Neural cell (in vitro differentiated cells): Measurements from ENCODE around the gene TMOD2. TPM values are rescaled to one million over a fixed set of nuclear protein-coding genes. Genes with fewer than 3 reads are reported as not detected.

Source experiments
- H2AFZ ChIP-seq: fragments of 200-600, 300-800 bp; sonication (generic), shearing (Covaris generic); 2 replicates; pipeline ENCODE4 v1.6.0; 2014; ENCODE audit warnings: low read depth, mild to moderate bottlenecking, antibody characterized with exemption, low read length, moderate library complexity
- H3F3A ChIP-seq: fragments of 200-600 bp; shearing (Covaris generic); 2 replicates; pipeline ENCODE4 v1.6.1; 2016; ENCODE audit warnings: mild to moderate bottlenecking, moderate library complexity, mixed read lengths, antibody characterized with exemption, low read length; ENCODE audit not compliant: insufficient read depth, poor library complexity, severe bottlenecking
- H3K27ac ChIP-seq: fragments of 200-600, 300-800 bp; sonication (generic), shearing (Covaris generic); 2 replicates; pipeline ENCODE4 v1.5.1; 2014; ENCODE audit warnings: mild to moderate bottlenecking, low read length, moderate library complexity
- H3K27me3 ChIP-seq: fragments of 300-800, 200-600 bp; sonication (generic), shearing (Covaris generic); 2 replicates; pipeline ENCODE4 v1.6.0; 2014; ENCODE audit warnings: mild to moderate bottlenecking, low read depth, low read length, moderate library complexity; ENCODE audit not compliant: insufficient read depth
- H3K36me3 ChIP-seq: fragments of 300-800, 200-600 bp; sonication (generic), shearing (Covaris generic); 2 replicates; pipeline ENCODE4 v1.5.1; 2014; ENCODE audit warnings: mild to moderate bottlenecking, antibody characterized with exemption, low read length, moderate library complexity; ENCODE audit not compliant: insufficient read depth
- H3K4me2 ChIP-seq: fragments of 300-800, 200-600 bp; sonication (generic), shearing (Covaris generic); 2 replicates; pipeline ENCODE4 v1.6.0; 2014; ENCODE audit warnings: mild to moderate bottlenecking, low read length
- H3K4me3 ChIP-seq: fragments of 300-800, 200-600 bp; sonication (generic), shearing (Covaris generic); 2 replicates; pipeline ENCODE4 v1.5.1; 2014; ENCODE audit warnings: mild to moderate bottlenecking, low read length, moderate library complexity
- H3K79me2 ChIP-seq: fragments of 200-600 bp; shearing (Covaris generic); replicated peaks from 2 replicates; pipeline ENCODE4 v1.6.0; 2014; ENCODE audit warnings: mild to moderate bottlenecking, low read length, moderate library complexity; ENCODE audit not compliant: insufficient read depth
- H3K9ac ChIP-seq: fragments of 300-800, 200-600 bp; sonication (generic), shearing (Covaris generic); 2 replicates; pipeline ENCODE4 v1.6.1; 2016; ENCODE audit warnings: mild to moderate bottlenecking, low read length, mixed read lengths
- H3K9me2 ChIP-seq: fragments of 200-600 bp; shearing (Covaris generic); 2 replicates; pipeline ENCODE4 v1.6.1; 2016; ENCODE audit warnings: mild to moderate bottlenecking, low read length, mixed read lengths; ENCODE audit not compliant: insufficient read depth
- H3K9me3 ChIP-seq: fragments of 200-600, 300-800 bp; sonication (generic), shearing (Covaris generic); 2 replicates; pipeline ENCODE4 v1.6.1; 2016; ENCODE audit warnings: mild to moderate bottlenecking, mixed run types, low read length, moderate library complexity, mixed read lengths
- H4K20me1 ChIP-seq: fragments of 200-600 bp; shearing (Covaris generic); 2 replicates; pipeline ENCODE4 v1.6.1; 2016; ENCODE audit warnings: mild to moderate bottlenecking, mixed run types; ENCODE audit not compliant: insufficient read depth
- EP300 ChIP-seq: fragments of 450-650 bp; conservative IDR thresholded peaks from 2 replicates; pipeline ENCODE4 v1.6.1; 2014; ENCODE audit warnings: antibody characterized with exemption, mild to moderate bottlenecking, moderate library complexity; ENCODE audit not compliant: poor library complexity, severe bottlenecking
- EZH2 ChIP-seq: fragments of 200-600, 300-800 bp; shearing (Covaris generic), sonication (generic); IDR thresholded peaks from 2 replicates; pipeline ENCODE4 v1.6.1; 2014; ENCODE audit warnings: antibody characterized with exemption, low read length, borderline replicate concordance, mild to moderate bottlenecking; ENCODE audit not compliant: insufficient read depth, poor library complexity, severe bottlenecking
- MXI1 ChIP-seq: fragments of 450-650 bp; conservative IDR thresholded peaks from 2 replicates; pipeline ENCODE4 v1.6.1; 2014; ENCODE audit warnings: antibody characterized with exemption, mild to moderate bottlenecking; ENCODE audit not compliant: poor library complexity, severe bottlenecking
- POLR2AphosphoS5 ChIP-seq: IDR thresholded peaks from 2 replicates; pipeline ENCODE4 v1.6.1; 2012
- RAD21 ChIP-seq: fragments of 450-650 bp; conservative IDR thresholded peaks from 2 replicates; pipeline ENCODE4 v1.6.1; 2014; ENCODE audit warnings: antibody characterized with exemption, mild to moderate bottlenecking, moderate library complexity
- SMC3 ChIP-seq: fragments of 450-650 bp; conservative IDR thresholded peaks from 2 replicates; pipeline ENCODE4 v1.6.1; 2014; ENCODE audit warnings: antibody characterized with exemption, mild to moderate bottlenecking, moderate library complexity; ENCODE audit not compliant: poor library complexity
- TAF1 ChIP-seq: IDR thresholded peaks from 2 replicates; pipeline ENCODE4 v1.6.1; 2012; ENCODE audit warnings: low read depth
- polyA plus RNA-seq: library from polyadenylated mRNA; depleted of rRNA; stranded (reverse); fragments of >200 nt; gene quantifications from 2 replicates; pipeline ENCODE4 v1.2.3, GENCODE V29; 2014
- TF ChIP-seq, protein P1 (sequence below): IDR thresholded peaks from 2 replicates; pipeline ENCODE4 v1.6.1; 2012; ENCODE audit warnings: borderline replicate concordance
- TF ChIP-seq, protein P2 (sequence below): fragments of 450-650 bp; IDR thresholded peaks from 2 replicates; pipeline ENCODE4 v1.5.1; 2014; ENCODE audit warnings: antibody characterized with exemption, mild to moderate bottlenecking, moderate library complexity; ENCODE audit not compliant: poor library complexity, severe bottlenecking

Gene TMOD2
- polyA plus RNA-seq, 1 donor from 2014 or later = 79.9 TPM

DNA sequence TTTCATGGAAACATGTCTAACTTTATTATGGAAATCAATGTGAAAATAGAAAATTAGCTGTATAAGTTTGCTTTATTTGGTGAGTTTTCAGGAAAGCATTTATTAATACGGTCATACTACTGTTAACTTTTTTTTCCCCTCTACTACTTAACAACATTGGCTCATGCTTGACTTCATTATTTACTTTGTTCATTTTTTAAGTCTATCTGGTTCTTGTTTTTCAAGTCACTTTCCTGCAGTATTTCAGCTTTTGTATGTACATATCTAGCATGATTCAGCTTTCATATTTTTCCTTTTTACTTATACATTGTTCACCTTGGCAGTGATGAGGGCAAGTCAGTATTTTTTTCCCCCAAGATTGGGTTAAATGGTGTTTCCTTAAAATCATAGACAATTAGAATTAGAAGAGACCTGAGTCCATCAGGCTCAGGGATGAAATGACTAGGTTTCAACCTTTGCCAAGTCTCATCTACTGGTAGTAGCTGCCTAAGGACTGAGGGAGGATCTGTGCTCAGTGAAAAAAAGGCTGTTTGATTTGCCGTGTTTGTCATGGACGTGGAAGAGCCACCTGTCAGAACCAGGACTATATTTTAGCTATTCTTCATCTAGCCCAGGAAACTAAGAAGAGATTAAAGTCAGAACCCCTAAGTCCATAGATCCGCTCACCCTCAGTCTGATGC, 93.5 kb downstream of the TMOD2 start (continued):
- no peak for TF ChIP-seq RAD21
- no peak for TF ChIP-seq SMC3
- TF ChIP-seq POLR2AphosphoS5 = no peak

DNA sequence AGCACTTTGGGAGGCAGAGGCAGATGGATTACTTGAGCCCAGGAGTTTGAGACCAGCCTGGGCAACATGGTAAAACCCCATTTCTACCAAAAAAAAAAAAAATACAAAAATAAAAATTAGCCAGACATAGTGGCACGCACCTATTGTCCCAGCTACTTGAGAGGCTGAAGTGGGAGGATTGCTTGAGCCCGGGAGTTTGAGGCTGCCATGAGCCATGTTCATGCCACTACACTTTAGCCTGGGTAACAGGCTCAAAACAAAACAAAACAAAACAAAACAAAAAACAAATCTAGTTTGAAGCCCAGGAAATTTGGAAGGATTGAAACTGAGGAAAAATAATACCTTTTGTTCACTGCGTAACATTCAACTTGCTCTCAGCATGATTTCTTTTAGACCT, 94.7 kb downstream of the TMOD2 start:
- no peak overlapping the region for H3K27ac ChIP-seq
- no peak overlapping the region for H2AFZ ChIP-seq
- TF ChIP-seq, protein P1, sequence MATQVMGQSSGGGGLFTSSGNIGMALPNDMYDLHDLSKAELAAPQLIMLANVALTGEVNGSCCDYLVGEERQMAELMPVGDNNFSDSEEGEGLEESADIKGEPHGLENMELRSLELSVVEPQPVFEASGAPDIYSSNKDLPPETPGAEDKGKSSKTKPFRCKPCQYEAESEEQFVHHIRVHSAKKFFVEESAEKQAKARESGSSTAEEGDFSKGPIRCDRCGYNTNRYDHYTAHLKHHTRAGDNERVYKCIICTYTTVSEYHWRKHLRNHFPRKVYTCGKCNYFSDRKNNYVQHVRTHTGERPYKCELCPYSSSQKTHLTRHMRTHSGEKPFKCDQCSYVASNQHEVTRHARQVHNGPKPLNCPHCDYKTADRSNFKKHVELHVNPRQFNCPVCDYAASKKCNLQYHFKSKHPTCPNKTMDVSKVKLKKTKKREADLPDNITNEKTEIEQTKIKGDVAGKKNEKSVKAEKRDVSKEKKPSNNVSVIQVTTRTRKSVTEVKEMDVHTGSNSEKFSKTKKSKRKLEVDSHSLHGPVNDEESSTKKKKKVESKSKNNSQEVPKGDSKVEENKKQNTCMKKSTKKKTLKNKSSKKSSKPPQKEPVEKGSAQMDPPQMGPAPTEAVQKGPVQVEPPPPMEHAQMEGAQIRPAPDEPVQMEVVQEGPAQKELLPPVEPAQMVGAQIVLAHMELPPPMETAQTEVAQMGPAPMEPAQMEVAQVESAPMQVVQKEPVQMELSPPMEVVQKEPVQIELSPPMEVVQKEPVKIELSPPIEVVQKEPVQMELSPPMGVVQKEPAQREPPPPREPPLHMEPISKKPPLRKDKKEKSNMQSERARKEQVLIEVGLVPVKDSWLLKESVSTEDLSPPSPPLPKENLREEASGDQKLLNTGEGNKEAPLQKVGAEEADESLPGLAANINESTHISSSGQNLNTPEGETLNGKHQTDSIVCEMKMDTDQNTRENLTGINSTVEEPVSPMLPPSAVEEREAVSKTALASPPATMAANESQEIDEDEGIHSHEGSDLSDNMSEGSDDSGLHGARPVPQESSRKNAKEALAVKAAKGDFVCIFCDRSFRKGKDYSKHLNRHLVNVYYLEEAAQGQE = no peak
- TF ChIP-seq POLR2AphosphoS5 (no peak), TAF1 (no peak), SMC3 (no peak), RAD21 (no peak), MXI1 (no peak), EP300 (no peak), EZH2 (no peak)
- TF ChIP-seq, protein P2, sequence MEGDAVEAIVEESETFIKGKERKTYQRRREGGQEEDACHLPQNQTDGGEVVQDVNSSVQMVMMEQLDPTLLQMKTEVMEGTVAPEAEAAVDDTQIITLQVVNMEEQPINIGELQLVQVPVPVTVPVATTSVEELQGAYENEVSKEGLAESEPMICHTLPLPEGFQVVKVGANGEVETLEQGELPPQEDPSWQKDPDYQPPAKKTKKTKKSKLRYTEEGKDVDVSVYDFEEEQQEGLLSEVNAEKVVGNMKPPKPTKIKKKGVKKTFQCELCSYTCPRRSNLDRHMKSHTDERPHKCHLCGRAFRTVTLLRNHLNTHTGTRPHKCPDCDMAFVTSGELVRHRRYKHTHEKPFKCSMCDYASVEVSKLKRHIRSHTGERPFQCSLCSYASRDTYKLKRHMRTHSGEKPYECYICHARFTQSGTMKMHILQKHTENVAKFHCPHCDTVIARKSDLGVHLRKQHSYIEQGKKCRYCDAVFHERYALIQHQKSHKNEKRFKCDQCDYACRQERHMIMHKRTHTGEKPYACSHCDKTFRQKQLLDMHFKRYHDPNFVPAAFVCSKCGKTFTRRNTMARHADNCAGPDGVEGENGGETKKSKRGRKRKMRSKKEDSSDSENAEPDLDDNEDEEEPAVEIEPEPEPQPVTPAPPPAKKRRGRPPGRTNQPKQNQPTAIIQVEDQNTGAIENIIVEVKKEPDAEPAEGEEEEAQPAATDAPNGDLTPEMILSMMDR = no peak
- no peaks in the 10 kb centered on the region for H3F3A ChIP-seq
- no peak overlapping the region for H3K4me2 ChIP-seq
- H3K27me3 ChIP-seq = no peaks in the 10 kb centered on the region
- H3K9me2 ChIP-seq = no peaks in the 10 kb centered on the region
- no peaks in the 10 kb centered on the region for H4K20me1 ChIP-seq
- no peak overlapping the region for H3K9ac ChIP-seq
- H3K4me3 ChIP-seq = no peak overlapping the region
- peaks cover 12% of the 10 kb centered on the region for H3K79me2 ChIP-seq
- H3K36me3 ChIP-seq = no peaks in the 10 kb centered on the region
- H3K9me3 ChIP-seq = no peaks in the 10 kb centered on the region

DNA sequence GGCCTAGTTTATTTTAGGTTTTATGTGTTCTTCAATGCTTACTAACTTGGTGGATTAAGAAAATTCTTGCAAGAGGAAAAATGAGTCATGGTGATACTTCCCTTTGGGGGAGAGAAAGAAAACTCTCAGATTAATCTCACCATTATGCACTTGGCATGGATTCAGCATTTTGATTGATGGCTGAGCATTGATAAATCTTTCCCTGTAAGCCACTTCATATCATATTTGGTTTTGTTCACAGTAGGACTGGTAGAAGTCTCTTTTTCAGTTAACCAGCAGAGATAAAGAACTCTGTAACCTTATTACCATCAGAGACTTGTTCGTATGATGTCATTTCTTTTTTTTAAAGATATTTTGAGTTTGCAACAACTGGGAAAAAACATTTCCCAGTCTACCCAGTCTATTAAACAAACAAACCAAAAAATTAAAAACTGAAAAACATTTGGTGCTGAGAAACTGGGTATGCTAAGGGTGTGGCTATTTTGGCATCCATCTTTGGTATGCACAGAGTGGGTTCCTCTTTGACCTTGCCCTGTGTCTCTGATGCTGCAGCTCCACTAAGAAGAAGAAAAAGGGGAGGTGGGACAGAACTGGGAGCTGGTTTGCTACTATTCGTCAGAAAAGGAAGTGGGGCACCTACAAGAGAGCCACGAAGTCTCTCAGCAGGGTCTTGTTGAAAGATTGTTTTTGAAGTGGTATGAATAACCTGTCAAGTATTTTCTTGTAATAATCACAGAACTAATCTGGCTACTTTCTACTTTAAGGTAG, 95.2 kb downstream of the TMOD2 start:
- H3K27me3 ChIP-seq = no peaks in the 10 kb centered on the region
- no peak overlapping the region for H3K9ac ChIP-seq
- H3K4me2 ChIP-seq = no peak overlapping the region
- H3K79me2 ChIP-seq = peaks cover 12% of the 10 kb centered on the region
- no peaks in the 10 kb centered on the region for H3K36me3 ChIP-seq
- no peaks in the 10 kb centered on the region for H3K9me2 ChIP-seq
- no peak overlapping the region for H3K4me3 ChIP-seq
- TF ChIP-seq EZH2 (no peak), MXI1 (no peak), EP300 (no peak), TAF1 (no peak), POLR2AphosphoS5 (no peak), RAD21 (no peak), SMC3 (no peak)
- TF ChIP-seq, protein P1 = no peak
- TF ChIP-seq, protein P2 = no peak
- no peaks in the 10 kb centered on the region for H3F3A ChIP-seq
- H3K27ac ChIP-seq = no peak overlapping the region
- H2AFZ ChIP-seq = no peak overlapping the region
- no peaks in the 10 kb centered on the region for H4K20me1 ChIP-seq
- no peaks in the 10 kb centered on the region for H3K9me3 ChIP-seq
